Endothelial cell of coronary artery (primary cell): ENCODE results near the gene CCBE1. TPM values are rescaled to one million over a fixed set of nuclear protein-coding genes. Genes with fewer than 3 reads are reported as not detected.

Experiments
- total RNA-seq: library from RNA; depleted of rRNA; stranded (reverse); fragments of >200 nt; gene quantifications from 2 replicates; pipeline ENCODE4 v1.2.3, GENCODE V29; 2014

Gene CCBE1
- 1.5 and 5.7 TPM in 2 replicates for total RNA-seq

GRCh38 chr18:59697236-59697932 lies at the start of gene CCBE1:
Gene CCBE1, minus strand, starts transcription at chr18:59697423.

Other genes with a start within 250 kb of the CCBE1 start
- gene PMAIP1, start 202.6 kb upstream of the CCBE1 start, total RNA-seq: 10.4 and 14.7 TPM in 2 replicates